GM12878 (cell line): Measurements from ENCODE around the gene MAML3. TPM values are rescaled to one million over a fixed set of nuclear protein-coding genes. Genes with fewer than 3 reads are reported as not detected.

ENCODE experiments used
- ATAC-seq: fragments of 200-7000 bp; cut with Tn5 transposase; 3 replicates; pipeline ENCODE4 v1.9.1; 2020; ENCODE audit warnings: mild to moderate bottlenecking, moderate library complexity
- BruUV-seq: library from RNA; stranded (reverse); fragments of 400-500 nt; replicated peaks from 2 replicates; lab custom pipeline; 2021; lab: Mats Ljungman, UMichigan
- CTCF ChIA-PET: fragments of 300-600 bp; sonication (Branson Sonifier 250); formaldehyde crosslinking; extraction: SDS; loops from one replicate; lab custom pipeline; 2021; ENCODE audit warnings: inconsistent platforms; lab: Yijun Ruan, JAX
- POLR2A ChIA-PET: fragments of 350-600 bp; formaldehyde crosslinking; extraction: SDS; loops from one replicate; lab custom pipeline; 2021; ENCODE audit warnings: inconsistent platforms; lab: Charles Lee
- RAD21 ChIA-PET: fragments of 300-600 bp; sonication (Branson Sonifier 250); formaldehyde crosslinking; loops from one replicate; lab custom pipeline; 2023; ENCODE audit warnings: antibody characterized with exemption; ENCODE audit not compliant: unreplicated experiment; lab: Charles Lee
- SMC1A ChIA-PET: fragments of 300-600 bp; sonication (Branson Sonifier 250); formaldehyde crosslinking; loops from one replicate; lab custom pipeline; 2023; ENCODE audit not compliant: unreplicated experiment, uncharacterized antibody; lab: Charles Lee
- DNase-seq: peaks from one replicate; pipeline ENCODE4 v3.0.0-alpha.2; 2011; ENCODE audit warnings: low read depth, low spot score
- FAIRE-seq: peaks from 3 replicates; lab custom pipeline; 2011; peaks lifted over from hg19 to GRCh38; lab: Jason Lieb, UNC
- H2AFZ ChIP-seq: 2 replicates; pipeline ENCODE4 v1.6.0; 2011; ENCODE audit warnings: low read depth, low read length, control low read depth; ENCODE audit not compliant: control insufficient read depth
- H3K27ac ChIP-seq: 2 replicates; pipeline ENCODE4 v1.5.1; 2011; ENCODE audit warnings: control low read depth; ENCODE audit not compliant: control insufficient read depth, insufficient read depth
- H3K27me3 ChIP-seq, 2 experiments: replicated peaks in 1 of 2; 2 replicates each; pipeline versions ENCODE4 v1.6.0 to v1.6.1; 2011; ENCODE audit warnings: low read length in 1 of 2; ENCODE audit not compliant: control insufficient read depth in 2 of 2, insufficient read depth in 2 of 2
- H3K36me3 ChIP-seq, 2 experiments: 2 replicates each; pipeline ENCODE4 v1.5.1; 2011; ENCODE audit warnings: low read length in 1 of 2; ENCODE audit not compliant: control insufficient read depth in 2 of 2, insufficient read depth in 2 of 2
- H3K4me1 ChIP-seq: 2 replicates; pipeline ENCODE4 v1.6.1; 2011; ENCODE audit warnings: mild to moderate bottlenecking, low read length, moderate library complexity, mixed read lengths; ENCODE audit not compliant: control insufficient read depth, insufficient read depth
- H3K4me2 ChIP-seq: 2 replicates; pipeline ENCODE4 v1.6.0; 2011; ENCODE audit warnings: control low read depth; ENCODE audit not compliant: control insufficient read depth, insufficient read depth
- H3K4me3 ChIP-seq: fragments of 200-600 bp; sonication (generic); 2 replicates; pipeline ENCODE4 v1.5.1; 2016
- H3K79me2 ChIP-seq: 2 replicates; pipeline ENCODE4 v1.6.0; 2011; ENCODE audit warnings: low read length; ENCODE audit not compliant: control insufficient read depth, insufficient read depth
- H3K9ac ChIP-seq: 2 replicates; pipeline ENCODE4 v1.8.0; 2011; ENCODE audit warnings: low read length, control low read depth, mixed read lengths; ENCODE audit not compliant: control insufficient read depth, insufficient read depth
- H3K9me3 ChIP-seq: replicated peaks from 3 replicates; pipeline ENCODE4 v1.5.1; 2011; ENCODE audit warnings: mild to moderate bottlenecking, low read length; ENCODE audit not compliant: control insufficient read depth, insufficient read depth
- H4K20me1 ChIP-seq: 2 replicates; pipeline ENCODE4 v1.6.0; 2011; ENCODE audit not compliant: control insufficient read depth, insufficient read depth
- BHLHE40 ChIP-seq, 2 experiments: fragments of 450-650 bp in 1 of 2; IDR thresholded peaks; 2 replicates each; pipeline ENCODE4 v1.6.1; 2011 to 2017; ENCODE audit warnings: low read depth in 2 of 2, borderline replicate concordance in 1 of 2, improper control_type of control experiment in 1 of 2, low read length in 1 of 2, mild to moderate bottlenecking in 1 of 2
- EZH2 ChIP-seq: IDR thresholded peaks from 2 replicates; pipeline ENCODE4 v1.6.1; 2012; ENCODE audit warnings: low read depth, mild to moderate bottlenecking, control low read depth, inconsistent platforms, low read length, borderline replicate concordance; ENCODE audit not compliant: control insufficient read depth
- HCFC1 ChIP-seq: fragments of 150-350 bp; IDR thresholded peaks from 2 replicates; pipeline ENCODE4 v1.6.1; 2014; ENCODE audit warnings: low read length
- IKZF1 ChIP-seq: fragments of 450-650 bp; conservative IDR thresholded peaks from 2 replicates; pipeline ENCODE4 v1.6.1; 2017; ENCODE audit warnings: antibody characterized with exemption, mild to moderate bottlenecking
- NRF1 ChIP-seq: conservative IDR thresholded peaks from 2 replicates; pipeline ENCODE4 v1.6.1; 2011; ENCODE audit warnings: mild to moderate bottlenecking, low read depth, low read length, improper control_type of control experiment
- SIX5 ChIP-seq: IDR thresholded peaks from 2 replicates; pipeline ENCODE4 v1.6.1; 2011; ENCODE audit warnings: mild to moderate bottlenecking, low read depth, low read length, moderate library complexity; ENCODE audit not compliant: severe bottlenecking
- SREBF1 ChIP-seq: IDR thresholded peaks from 2 replicates; pipeline ENCODE4 v1.6.1; 2012; ENCODE audit warnings: mild to moderate bottlenecking, low read length
- TCF12 ChIP-seq: IDR thresholded peaks from 2 replicates; pipeline ENCODE4 v1.6.1; 2011; ENCODE audit warnings: low read depth, mild to moderate bottlenecking, low read length
- TCF7 ChIP-seq: IDR thresholded peaks from 2 replicates; pipeline ENCODE4 v1.6.1; 2014; ENCODE audit warnings: antibody characterized with exemption, borderline replicate concordance
- ZZZ3 ChIP-seq: IDR thresholded peaks from 2 replicates; pipeline ENCODE4 v1.6.1; 2011; ENCODE audit warnings: low read depth; ENCODE audit not compliant: control insufficient read depth, insufficient read length
- WGBS: methylation state at CpG from one replicate; pipeline ENCODE4 v1.1.6; 2016; ENCODE audit warnings: low lambda C conversion rate; ENCODE audit not compliant: insufficient replicate concordance, insufficient coverage; ENCODE audit errors: missing lambda C conversion rate; 5-methylcytosine and 5-hydroxymethylcytosine counted together
- in situ Hi-C: fragments of 300-500 bp; cut with MboI; formaldehyde crosslinking; loops from 9 replicates; pipeline ENCODE4 v1.14.3; 2018; ENCODE audit warnings: mixed read lengths
- intact Hi-C: fragments of 100-400 bp; cut with micrococcal nuclease; formaldehyde crosslinking; loops from one replicate; pipeline ENCODE4 v1.14.2; 2022; ENCODE audit not compliant: unreplicated experiment
- polyA plus RNA-seq, 11 experiments: library from polyadenylated mRNA; depleted of rRNA in 4 of 11; unstranded in 6 of 11; stranded (reverse) in 5 of 11; fragments of >200 nt; fragmentation: Nextera tagmentation in 4 of 11; fragmentation: Illumina TruSeq in 1 of 11; extraction: Ambion mirVana in 4 of 11; extraction: Trizol in 1 of 11; gene quantifications; 1 replicate in 1 of 11; 2 replicates in 10 of 11; pipeline versions ENCODE4 v1.2.1 to v1.2.3, GENCODE V29; 2011 to 2016; ENCODE audit warnings: inconsistent platforms in 2 of 11, missing spikeins in 2 of 11, low read depth in 1 of 11
- total RNA-seq, 4 experiments: library from RNA; depleted of rRNA in 3 of 4; stranded (reverse); fragments of >200 nt in 3 of 4; fragmentation: Illumina TruSeq in 1 of 4; extraction: Trizol in 1 of 4; gene quantifications; 2 replicates each; pipeline versions ENCODE4 v1.2.1 to v1.2.3, GENCODE V29; 2013 to 2021
- TF ChIP-seq, protein P1 (sequence below): fragments of 450-650 bp; IDR thresholded peaks from 2 replicates; pipeline ENCODE4 v1.6.1; 2017; ENCODE audit warnings: low read depth, mild to moderate bottlenecking, moderate library complexity
- TF ChIP-seq, protein P2 (sequence below): fragments of 450-650 bp; conservative IDR thresholded peaks from 2 replicates; pipeline ENCODE4 v1.6.1; 2017; ENCODE audit warnings: mild to moderate bottlenecking, moderate library complexity
- TF ChIP-seq, protein P3 (sequence below): fragments of 150-350 bp; IDR thresholded peaks from 2 replicates; pipeline ENCODE4 v1.6.1; 2014; ENCODE audit warnings: mild to moderate bottlenecking, low read depth, low read length

The MAML3 gene
- total and polyA plus RNA-seq, 10 of the 15 experiments (the other 5 are each of a cell fraction or from before 2014, with no cell fraction given): under 0.01 to 0.53 (median 0.06) TPM; not detected in 2

DNA sequence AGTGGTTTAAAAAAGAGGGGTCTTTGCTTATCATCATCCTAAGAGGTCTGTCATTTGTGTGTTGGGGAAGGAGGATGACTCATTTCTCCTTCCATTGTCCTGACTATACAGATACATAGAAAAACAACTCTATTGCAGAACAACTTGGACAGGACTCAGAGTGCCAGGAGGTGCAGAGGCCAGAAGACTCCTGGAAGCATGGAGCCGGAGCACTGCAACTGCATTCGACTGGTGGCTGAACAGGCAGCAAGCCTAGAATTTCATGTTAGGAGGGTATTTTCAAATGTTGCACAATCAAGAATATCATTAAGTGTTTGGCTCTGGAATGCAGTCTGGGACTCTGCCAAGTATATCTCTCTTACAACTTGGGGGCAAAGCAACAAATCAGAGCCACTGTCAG is 35.0 kb upstream of the MAML3 start:
- no peak overlapping the region for H3K27ac ChIP-seq
- H3K9ac ChIP-seq: no peak overlapping the region
- no TSS peak for BruUV-seq
- ChIA-PET RAD21 (no interaction called here), CTCF (no interaction called here), POLR2A (no interaction called here), SMC1A (no interaction called here)
- in situ Hi-C loops: no loop called here
- TF ChIP-seq EZH2: no peak
- no peak for TF ChIP-seq HCFC1
- TF ChIP-seq, protein P1, sequence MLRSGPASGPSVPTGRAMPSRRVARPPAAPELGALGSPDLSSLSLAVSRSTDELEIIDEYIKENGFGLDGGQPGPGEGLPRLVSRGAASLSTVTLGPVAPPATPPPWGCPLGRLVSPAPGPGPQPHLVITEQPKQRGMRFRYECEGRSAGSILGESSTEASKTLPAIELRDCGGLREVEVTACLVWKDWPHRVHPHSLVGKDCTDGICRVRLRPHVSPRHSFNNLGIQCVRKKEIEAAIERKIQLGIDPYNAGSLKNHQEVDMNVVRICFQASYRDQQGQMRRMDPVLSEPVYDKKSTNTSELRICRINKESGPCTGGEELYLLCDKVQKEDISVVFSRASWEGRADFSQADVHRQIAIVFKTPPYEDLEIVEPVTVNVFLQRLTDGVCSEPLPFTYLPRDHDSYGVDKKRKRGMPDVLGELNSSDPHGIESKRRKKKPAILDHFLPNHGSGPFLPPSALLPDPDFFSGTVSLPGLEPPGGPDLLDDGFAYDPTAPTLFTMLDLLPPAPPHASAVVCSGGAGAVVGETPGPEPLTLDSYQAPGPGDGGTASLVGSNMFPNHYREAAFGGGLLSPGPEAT: no peak
- TF ChIP-seq IKZF1: no peak
- TF ChIP-seq TCF7: no peak
- no peak for TF ChIP-seq BHLHE40 (IDR thresholded peaks at IDR 0.05; ENCODE audit: borderline replicate concordance in 1 of 2, low read depth in 2 of 2, low read length in 1 of 2)
- TF ChIP-seq, protein P2, sequence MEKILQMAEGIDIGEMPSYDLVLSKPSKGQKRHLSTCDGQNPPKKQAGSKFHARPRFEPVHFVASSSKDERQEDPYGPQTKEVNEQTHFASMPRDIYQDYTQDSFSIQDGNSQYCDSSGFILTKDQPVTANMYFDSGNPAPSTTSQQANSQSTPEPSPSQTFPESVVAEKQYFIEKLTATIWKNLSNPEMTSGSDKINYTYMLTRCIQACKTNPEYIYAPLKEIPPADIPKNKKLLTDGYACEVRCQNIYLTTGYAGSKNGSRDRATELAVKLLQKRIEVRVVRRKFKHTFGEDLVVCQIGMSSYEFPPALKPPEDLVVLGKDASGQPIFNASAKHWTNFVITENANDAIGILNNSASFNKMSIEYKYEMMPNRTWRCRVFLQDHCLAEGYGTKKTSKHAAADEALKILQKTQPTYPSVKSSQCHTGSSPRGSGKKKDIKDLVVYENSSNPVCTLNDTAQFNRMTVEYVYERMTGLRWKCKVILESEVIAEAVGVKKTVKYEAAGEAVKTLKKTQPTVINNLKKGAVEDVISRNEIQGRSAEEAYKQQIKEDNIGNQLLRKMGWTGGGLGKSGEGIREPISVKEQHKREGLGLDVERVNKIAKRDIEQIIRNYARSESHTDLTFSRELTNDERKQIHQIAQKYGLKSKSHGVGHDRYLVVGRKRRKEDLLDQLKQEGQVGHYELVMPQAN: no peak
- TF ChIP-seq, protein P3, sequence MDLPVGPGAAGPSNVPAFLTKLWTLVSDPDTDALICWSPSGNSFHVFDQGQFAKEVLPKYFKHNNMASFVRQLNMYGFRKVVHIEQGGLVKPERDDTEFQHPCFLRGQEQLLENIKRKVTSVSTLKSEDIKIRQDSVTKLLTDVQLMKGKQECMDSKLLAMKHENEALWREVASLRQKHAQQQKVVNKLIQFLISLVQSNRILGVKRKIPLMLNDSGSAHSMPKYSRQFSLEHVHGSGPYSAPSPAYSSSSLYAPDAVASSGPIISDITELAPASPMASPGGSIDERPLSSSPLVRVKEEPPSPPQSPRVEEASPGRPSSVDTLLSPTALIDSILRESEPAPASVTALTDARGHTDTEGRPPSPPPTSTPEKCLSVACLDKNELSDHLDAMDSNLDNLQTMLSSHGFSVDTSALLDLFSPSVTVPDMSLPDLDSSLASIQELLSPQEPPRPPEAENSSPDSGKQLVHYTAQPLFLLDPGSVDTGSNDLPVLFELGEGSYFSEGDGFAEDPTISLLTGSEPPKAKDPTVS: no peak
- TF ChIP-seq SIX5: no peak
- TF ChIP-seq ZZZ3: no peak
- no peak for TF ChIP-seq NRF1
- no peak for TF ChIP-seq TCF12
- no peak for TF ChIP-seq SREBF1
- H3K4me1 ChIP-seq: no peaks in the 10 kb centered on the region
- no peak overlapping the region for H3K4me2 ChIP-seq
- WGBS: 54% methylated on average over 2 of the region's 2 CpGs
- DNase-seq: no peak
- H4K20me1 ChIP-seq: no peaks in the 10 kb centered on the region
- H3K79me2 ChIP-seq: no peaks in the 10 kb centered on the region
- intact Hi-C loops: no loop called here
- H2AFZ ChIP-seq: no peak overlapping the region
- no peaks in the 10 kb centered on the region for H3K36me3 ChIP-seq
- no peaks in the 10 kb centered on the region for H3K9me3 ChIP-seq
- no peak for FAIRE-seq
- no peak for ATAC-seq
- no peaks in the 10 kb centered on the region; a peak in 1 of 4 replicates for H3K27me3 ChIP-seq
- H3K4me3 ChIP-seq: no peak overlapping the region
